ENCODE data around the gene SLC35D3.

DNA sequence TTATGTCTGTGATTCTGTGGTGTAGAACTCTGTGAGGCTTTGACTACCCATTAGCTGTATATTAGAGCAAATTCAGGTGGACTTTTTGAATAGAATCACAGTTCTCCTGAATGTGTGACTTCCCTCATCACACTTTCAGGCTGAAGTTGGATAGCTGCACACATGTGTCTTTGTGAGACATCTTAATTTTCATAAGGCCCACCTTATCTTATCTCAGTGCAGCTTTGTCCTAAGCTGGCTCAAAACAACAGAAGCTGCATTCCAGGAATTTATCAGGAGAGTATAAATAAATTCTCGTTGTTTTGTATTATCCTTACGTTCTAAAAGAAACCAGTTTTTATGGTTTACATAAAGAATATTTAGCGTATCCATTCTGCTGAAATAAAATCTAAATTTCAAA, 26.2 kb upstream of the SLC35D3 start:
- TF ChIP-seq CTCF (conservative IDR thresholded peaks at IDR 0.05) (no peak), EZH2 (IDR thresholded peaks at IDR 0.05; ENCODE audit: low read depth) (no peak)
